ENCODE results near the gene CWC27. TPM values are rescaled to one million over a fixed set of nuclear protein-coding genes. Genes with fewer than 3 reads are reported as not detected.

The CWC27 gene
- total and polyA plus RNA-seq, 9 of the 15 experiments (the other 6 are each of a cell fraction or from before 2014, with no cell fraction given), result 19.7 to 49.3 (median 38.3) TPM

- TF ChIP-seq THRB (CRISPR knock-in tag; conservative IDR thresholded peaks at IDR 0.05) (no peak), PBX2 (CRISPR knock-in tag; IDR thresholded peaks at IDR 0.05; ENCODE audit: low read depth) (no peak), PBX2 (tag; conservative IDR thresholded peaks at IDR 0.05; ENCODE audit: low read depth) (no peak), ZNF175 (CRISPR knock-in tag; IDR thresholded peaks at IDR 0.05; ENCODE audit: low read depth) (no peak), RFX7 (CRISPR knock-in tag; IDR thresholded peaks at IDR 0.05) (no peak), HCFC1 (IDR thresholded peaks at IDR 0.05; ENCODE audit: low read depth, low read length) (peak; percentile 82), ZNF395 (CRISPR knock-in tag; IDR thresholded peaks at IDR 0.05) (peak; percentile 67; the same call in 1 of the 2 replicates), NCOA1 (IDR thresholded peaks at IDR 0.05; ENCODE audit: low read depth) (peak; percentile 97), GABPB2 (CRISPR knock-in tag; conservative IDR thresholded peaks at IDR 0.05) (no peak), ZFX (CRISPR knock-in tag; IDR thresholded peaks at IDR 0.05) (peak; percentile 99), NCOA4 (IDR thresholded peaks at IDR 0.05; ENCODE audit: partially characterized antibody) (no peak), CHD2 (IDR thresholded peaks at IDR 0.05; ENCODE audit: low read depth, low read length) (no peak), HOMEZ (CRISPR knock-in tag; IDR thresholded peaks at IDR 0.05) (no peak), SNRNP70 (optimal IDR thresholded peaks at IDR 0.05; ENCODE audit: low read depth, low read length) (no peak), ZBTB11 (CRISPR knock-in tag; IDR thresholded peaks at IDR 0.05) (peak; percentile 93 to 99 (median 98))
Measured at GRCh38 chr5:64768358-64769312, at the start of gene CWC27, which contains the start of gene SREK1IP1 (continued).

Data from K562 (cell line).